Measurements from ENCODE around the gene BCL11A. TPM values are rescaled to one million over a fixed set of nuclear protein-coding genes. Genes with fewer than 3 reads are reported as not detected.

BCL11A gene
- total RNA-seq, 1 donor from 2014 or later = 142 TPM

GRCh38 chr2:60528281-60529020, 25.0 kb downstream of the BCL11A start:
- Mint-ChIP-seq H3K27ac (peak overlapping the region; percentile 96), H3K9me3 (no peaks in the 10 kb centered on the region), H3K4me3 (no peak overlapping the region), H3K4me1 (peaks cover 88% of the 10 kb centered on the region), H3K36me3 (peaks cover 11% of the 10 kb centered on the region), H3K27me3 (ENCODE audit: low read depth) (no peaks in the 10 kb centered on the region)
- no peak for DNase-seq (ENCODE audit: low spot score in 2 of 2, unreplicated experiment in 2 of 2)
- TF ChIP-seq, protein P1, sequence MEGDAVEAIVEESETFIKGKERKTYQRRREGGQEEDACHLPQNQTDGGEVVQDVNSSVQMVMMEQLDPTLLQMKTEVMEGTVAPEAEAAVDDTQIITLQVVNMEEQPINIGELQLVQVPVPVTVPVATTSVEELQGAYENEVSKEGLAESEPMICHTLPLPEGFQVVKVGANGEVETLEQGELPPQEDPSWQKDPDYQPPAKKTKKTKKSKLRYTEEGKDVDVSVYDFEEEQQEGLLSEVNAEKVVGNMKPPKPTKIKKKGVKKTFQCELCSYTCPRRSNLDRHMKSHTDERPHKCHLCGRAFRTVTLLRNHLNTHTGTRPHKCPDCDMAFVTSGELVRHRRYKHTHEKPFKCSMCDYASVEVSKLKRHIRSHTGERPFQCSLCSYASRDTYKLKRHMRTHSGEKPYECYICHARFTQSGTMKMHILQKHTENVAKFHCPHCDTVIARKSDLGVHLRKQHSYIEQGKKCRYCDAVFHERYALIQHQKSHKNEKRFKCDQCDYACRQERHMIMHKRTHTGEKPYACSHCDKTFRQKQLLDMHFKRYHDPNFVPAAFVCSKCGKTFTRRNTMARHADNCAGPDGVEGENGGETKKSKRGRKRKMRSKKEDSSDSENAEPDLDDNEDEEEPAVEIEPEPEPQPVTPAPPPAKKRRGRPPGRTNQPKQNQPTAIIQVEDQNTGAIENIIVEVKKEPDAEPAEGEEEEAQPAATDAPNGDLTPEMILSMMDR (IDR thresholded peaks at IDR 0.05; ENCODE audit: unreplicated experiment) = no peak

DNA sequence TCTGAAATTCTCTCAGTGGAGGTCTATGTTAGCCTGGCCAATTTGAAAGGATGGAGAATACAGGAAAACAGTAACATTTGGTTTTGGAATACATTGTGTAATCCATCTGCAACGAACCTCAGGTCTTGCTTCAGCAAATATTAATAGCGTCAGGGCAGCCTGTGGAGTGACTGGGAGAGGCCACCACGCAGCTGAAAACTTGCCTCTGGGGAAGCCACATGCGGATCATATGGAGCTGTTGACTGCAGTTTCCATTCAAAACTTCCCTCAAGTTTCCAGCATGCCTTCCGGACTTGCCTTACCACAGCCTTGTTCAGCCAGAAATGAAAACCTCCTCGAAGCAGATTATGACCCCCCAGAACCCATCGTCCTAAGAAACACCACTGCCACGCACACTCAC, 25.7 kb downstream of the BCL11A start:
- H3K9me3 Mint-ChIP-seq = no peaks in the 10 kb centered on the region
- no peaks in the 10 kb centered on the region for H3K27me3 Mint-ChIP-seq (ENCODE audit: low read depth)
- H3K36me3 Mint-ChIP-seq = peaks cover 11% of the 10 kb centered on the region
- H3K4me1 Mint-ChIP-seq = peaks cover 87% of the 10 kb centered on the region
- no peak overlapping the region for H3K4me3 Mint-ChIP-seq
- H3K27ac Mint-ChIP-seq = peak overlapping the region; percentile 75
- TF ChIP-seq, protein P1 (IDR thresholded peaks at IDR 0.05; ENCODE audit: unreplicated experiment) = no peak
- no peak for DNase-seq (ENCODE audit: low spot score in 2 of 2, unreplicated experiment in 2 of 2)

- no peak overlapping the region for H3K27ac Mint-ChIP-seq
- TF ChIP-seq, protein P1 (IDR thresholded peaks at IDR 0.05; ENCODE audit: unreplicated experiment) = no peak
- H3K9me3 Mint-ChIP-seq = no peaks in the 10 kb centered on the region
- H3K36me3 Mint-ChIP-seq = peaks cover 11% of the 10 kb centered on the region
- peaks cover 84% of the 10 kb centered on the region for H3K4me1 Mint-ChIP-seq
- H3K27me3 Mint-ChIP-seq (ENCODE audit: low read depth) = no peaks in the 10 kb centered on the region
- DNase-seq (ENCODE audit: low spot score in 2 of 2, unreplicated experiment in 2 of 2) = no peak
- H3K4me3 Mint-ChIP-seq = no peak overlapping the region
These were observed 26.8 kb downstream of the BCL11A start for GRCh38 chr2:60526623-60527022.

DNA sequence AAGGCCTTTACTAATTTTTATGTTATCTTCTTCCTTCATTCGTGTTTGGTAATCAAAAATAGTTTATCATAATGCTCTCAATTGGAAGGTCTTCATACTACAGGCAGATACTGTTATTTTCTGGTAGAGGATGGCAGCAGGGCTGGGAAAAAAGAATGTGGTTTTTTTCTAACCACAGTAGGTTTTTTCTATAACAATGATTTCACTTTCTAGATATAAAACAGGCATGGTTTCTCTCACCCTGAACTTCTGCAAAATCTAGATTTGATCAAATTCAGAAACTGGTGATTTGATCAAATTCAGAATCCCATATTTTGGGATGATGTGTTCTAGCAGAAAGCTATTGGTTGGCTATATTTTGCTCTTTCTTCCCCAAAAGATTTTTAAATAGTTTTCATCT, 27.6 kb downstream of the BCL11A start:
- Mint-ChIP-seq H3K27me3 (ENCODE audit: low read depth) (no peaks in the 10 kb centered on the region), H3K9me3 (no peaks in the 10 kb centered on the region), H3K4me3 (no peak overlapping the region), H3K27ac (peak overlapping the region; percentile 58), H3K36me3 (peaks cover 11% of the 10 kb centered on the region), H3K4me1 (peaks cover 80% of the 10 kb centered on the region)
- TF ChIP-seq, protein P1 (IDR thresholded peaks at IDR 0.05; ENCODE audit: unreplicated experiment) = no peak
- DNase-seq (ENCODE audit: low spot score in 2 of 2, unreplicated experiment in 2 of 2) = no peak

DNA sequence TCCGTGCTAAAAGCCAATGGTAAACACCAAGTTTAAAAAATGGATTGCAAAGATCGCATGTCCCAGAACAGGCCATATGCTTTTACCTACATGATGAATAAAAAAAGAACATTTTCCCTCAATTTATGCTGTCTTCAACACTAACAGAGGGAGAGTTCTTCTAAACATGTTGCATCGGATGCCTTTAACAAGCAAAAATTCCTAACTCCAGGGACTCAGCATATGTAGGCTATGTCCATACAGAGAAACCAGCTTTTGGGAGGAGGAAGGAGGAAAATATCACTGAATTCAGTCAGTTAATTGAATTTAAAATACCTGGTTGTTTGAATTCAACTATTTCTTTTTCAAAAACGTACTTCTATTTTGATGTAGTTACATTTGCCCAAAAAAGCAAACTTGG, 28.6 kb downstream of the BCL11A start:
- H3K4me3 Mint-ChIP-seq = no peak overlapping the region
- TF ChIP-seq, protein P1 (IDR thresholded peaks at IDR 0.05; ENCODE audit: unreplicated experiment) = no peak
- H3K4me1 Mint-ChIP-seq = peaks cover 75% of the 10 kb centered on the region
- peak overlapping the region; percentile 39 for H3K27ac Mint-ChIP-seq
- peaks cover 11% of the 10 kb centered on the region for H3K36me3 Mint-ChIP-seq
- H3K27me3 Mint-ChIP-seq (ENCODE audit: low read depth) = no peaks in the 10 kb centered on the region
- no peak for DNase-seq (ENCODE audit: low spot score in 2 of 2, unreplicated experiment in 2 of 2)
- H3K9me3 Mint-ChIP-seq = no peaks in the 10 kb centered on the region
